IMR-90 (cell line): ENCODE data around the gene ZMAT5. TPM values are rescaled to one million over a fixed set of nuclear protein-coding genes. Genes with fewer than 3 reads are reported as not detected.

Source experiments
- ATAC-seq: fragments of 200-7000 bp; cut with Tn5 transposase; 2 replicates; pipeline ENCODE4 v1.9.1; 2020; ENCODE audit warnings: low read depth, mild to moderate bottlenecking, moderate library complexity
- BruUV-seq: library from RNA; stranded (reverse); fragments of 400-500 nt; replicated peaks from 2 replicates; lab custom pipeline; 2021; lab: Mats Ljungman, UMichigan
- CTCF ChIA-PET: fragments of 300-600 bp; formaldehyde crosslinking; extraction: SDS; loops from one replicate; lab custom pipeline; 2021; ENCODE audit warnings: antibody characterized with exemption; lab: Yijun Ruan, JAX
- POLR2A ChIA-PET: fragments of 300-600 bp; sonication (Branson Sonifier 250); formaldehyde crosslinking; loops from one replicate; lab custom pipeline; 2022; ENCODE audit warnings: antibody characterized with exemption; ENCODE audit not compliant: unreplicated experiment; lab: Charles Lee
- DNase-seq: peaks from one replicate; pipeline ENCODE4 v3.0.0; 2013
- H2AFZ ChIP-seq: replicated peaks from 2 replicates; pipeline ENCODE3; 2013; ENCODE audit warnings: low read length, mild to moderate bottlenecking; ENCODE audit not compliant: poor library complexity
- H2AK5ac ChIP-seq: 2 replicates; pipeline ENCODE4 v1.6.1; 2013; ENCODE audit warnings: low read depth, low read length, inconsistent platforms
- H2AK9ac ChIP-seq: replicated peaks from 2 replicates; pipeline ENCODE3; 2013; ENCODE audit warnings: mild to moderate bottlenecking, low read depth, low read length, moderate library complexity; ENCODE audit not compliant: poor library complexity
- H2BK120ac ChIP-seq: 2 replicates; pipeline ENCODE4 v1.6.1; 2013; ENCODE audit warnings: low read depth, low read length, inconsistent platforms
- H2BK15ac ChIP-seq: 3 replicates; pipeline ENCODE4 v1.6.1; 2013; ENCODE audit warnings: low read depth, low read length, inconsistent platforms
- H2BK20ac ChIP-seq: 2 replicates; pipeline ENCODE4 v1.6.1; 2013; ENCODE audit warnings: low read depth, mild to moderate bottlenecking, inconsistent platforms, low read length, moderate library complexity
- H2BK5ac ChIP-seq: 2 replicates; pipeline ENCODE4 v1.6.1; 2013; ENCODE audit warnings: mild to moderate bottlenecking, low read depth, low read length, inconsistent platforms; ENCODE audit not compliant: poor library complexity, severe bottlenecking
- H3K14ac ChIP-seq: replicated peaks from 2 replicates; pipeline ENCODE4 v1.6.1; 2013; ENCODE audit warnings: low read depth, low read length, inconsistent platforms
- H3K18ac ChIP-seq: 2 replicates; pipeline ENCODE4 v1.6.1; 2013; ENCODE audit warnings: low read depth, low read length, control low read depth
- H3K23ac ChIP-seq: 2 replicates; pipeline ENCODE4 v1.6.1; 2013; ENCODE audit warnings: low read depth, low read length, inconsistent platforms
- H3K27ac ChIP-seq: 2 replicates; pipeline ENCODE4 v1.5.1; 2013; ENCODE audit warnings: mild to moderate bottlenecking, control low read depth, low read length; ENCODE audit not compliant: insufficient read depth
- H3K27me3 ChIP-seq: 2 replicates; pipeline ENCODE4 v1.6.1; 2013; ENCODE audit warnings: low read length; ENCODE audit not compliant: control insufficient read depth, insufficient read depth
- H3K36me3 ChIP-seq: 2 replicates; pipeline ENCODE4 v1.6.1; 2013; ENCODE audit warnings: low read length, mixed read lengths; ENCODE audit not compliant: control insufficient read depth, insufficient read depth
- H3K4ac ChIP-seq: 2 replicates; pipeline ENCODE4 v1.6.1; 2013; ENCODE audit warnings: low read depth, low read length, inconsistent platforms
- H3K4me1 ChIP-seq: 2 replicates; pipeline ENCODE4 v1.6.1; 2013; ENCODE audit warnings: low read length, mixed read lengths; ENCODE audit not compliant: control insufficient read depth, insufficient read depth
- H3K4me2 ChIP-seq: 2 replicates; pipeline ENCODE4 v1.6.1; 2013; ENCODE audit warnings: low read depth, mild to moderate bottlenecking, control low read depth, low read length, moderate library complexity
- H3K4me3 ChIP-seq: 2 replicates; pipeline ENCODE4 v1.5.1; 2013; ENCODE audit warnings: low read depth, mild to moderate bottlenecking, control low read depth, low read length, moderate library complexity; ENCODE audit not compliant: insufficient read depth
- H3K56ac ChIP-seq: 2 replicates; pipeline ENCODE4 v1.6.1; 2013; ENCODE audit warnings: low read length, inconsistent platforms; ENCODE audit not compliant: insufficient read depth; ENCODE audit errors: extremely low read depth
- H3K79me1 ChIP-seq, 2 experiments: 2 replicates each; pipeline ENCODE4 v1.6.1; 2013; ENCODE audit warnings: low read length in 2 of 2, inconsistent platforms in 1 of 2, low read depth in 1 of 2
- H3K9ac ChIP-seq: 2 replicates; pipeline ENCODE4 v1.6.1; 2013; ENCODE audit warnings: low read depth, low read length, control low read depth
- H3K9me1 ChIP-seq: 2 replicates; pipeline ENCODE4 v1.6.1; 2013; ENCODE audit warnings: low read length, inconsistent platforms; ENCODE audit not compliant: insufficient read depth
- H3K9me3 ChIP-seq: 2 replicates; pipeline ENCODE4 v1.6.1; 2013; ENCODE audit warnings: low read length; ENCODE audit not compliant: control insufficient read depth, insufficient read depth
- H4K20me1 ChIP-seq: 2 replicates; pipeline ENCODE4 v1.6.1; 2013; ENCODE audit warnings: low read length, inconsistent platforms; ENCODE audit not compliant: insufficient read depth
- H4K5ac ChIP-seq: 2 replicates; pipeline ENCODE4 v1.6.1; 2013; ENCODE audit warnings: mild to moderate bottlenecking, low read depth, low read length, control low read depth
- H4K8ac ChIP-seq, 2 experiments: 2 replicates each; pipeline ENCODE4 v1.6.1; 2013; ENCODE audit warnings: low read depth in 2 of 2, low read length in 2 of 2, control low read depth in 1 of 2, inconsistent platforms in 1 of 2
- H4K91ac ChIP-seq: 2 replicates; pipeline ENCODE4 v1.6.1; 2013; ENCODE audit warnings: low read depth, low read length, inconsistent platforms; ENCODE audit not compliant: insufficient read depth
- CEBPB ChIP-seq: IDR thresholded peaks from 2 replicates; pipeline ENCODE4 v1.6.1; 2012; ENCODE audit warnings: low read depth, low read length, improper control_type of control experiment
- MAFK ChIP-seq: IDR thresholded peaks from 2 replicates; pipeline ENCODE4 v1.6.1; 2012; ENCODE audit warnings: low read depth, low read length, improper control_type of control experiment
- RAD21 ChIP-seq: IDR thresholded peaks from 2 replicates; pipeline ENCODE4 v1.6.1; 2012; ENCODE audit warnings: low read length, improper control_type of control experiment
- RCOR1 ChIP-seq: IDR thresholded peaks from 2 replicates; pipeline ENCODE4 v1.6.1; 2012; ENCODE audit warnings: mild to moderate bottlenecking, low read length, improper control_type of control experiment; ENCODE audit not compliant: insufficient replicate concordance
- RFX5 ChIP-seq: IDR thresholded peaks from 2 replicates; pipeline ENCODE4 v1.8.0; 2012; ENCODE audit warnings: low read depth, mild to moderate bottlenecking, low read length, moderate library complexity
- SMC3 ChIP-seq: fragments of 150-350 bp; IDR thresholded peaks from 2 replicates; pipeline ENCODE4 v1.6.1; 2016; ENCODE audit warnings: low read depth, mild to moderate bottlenecking, antibody characterized with exemption, low read length, moderate library complexity
- WGBS, 2 experiments: methylation state at CpG; one replicate each; pipeline versions ENCODE4 v1.1.5 to v1.1.7; 2013; ENCODE audit warnings: missing lambda C conversion rate in 2 of 2; ENCODE audit not compliant: insufficient read length in 1 of 2; ENCODE audit errors: extremely low coverage in 2 of 2; 5-methylcytosine and 5-hydroxymethylcytosine counted together
- dilution Hi-C: fragments of 300-500 bp; cut with HindIII; formaldehyde crosslinking; loops from one replicate; pipeline ENCODE4 v1.14.3; 2018; ENCODE audit warnings: low sequenced_read_pairs; ENCODE audit not compliant: unreplicated experiment
- in situ Hi-C: fragments of 300-500 bp; cut with MboI; formaldehyde crosslinking; loops from 3 replicates; pipeline ENCODE4 v1.14.3; 2019; ENCODE audit warnings: low sequenced_read_pairs, inconsistent platforms, mixed read lengths
- intact Hi-C: fragments of 100-400 bp; cut with micrococcal nuclease; formaldehyde crosslinking; loops from 2 replicates; pipeline ENCODE4 v1.10.0; 2022
- polyA plus RNA-seq, 3 experiments: library from polyadenylated mRNA; depleted of rRNA; stranded (reverse); fragments of >200 nt; gene quantifications; 2 replicates each; pipeline ENCODE4 v1.2.3, GENCODE V29; 2012; ENCODE audit warnings: low replicate concordance in 1 of 3
- total RNA-seq: library from RNA; depleted of rRNA; stranded (reverse); fragments of >200 nt; gene quantifications from 2 replicates; pipeline ENCODE4 v1.2.3, GENCODE V29; 2012
- TF ChIP-seq, protein P1 (sequence below): conservative IDR thresholded peaks from 2 replicates; pipeline ENCODE4 v1.5.1; 2012; ENCODE audit warnings: mild to moderate bottlenecking, low read depth, low read length, improper control_type of control experiment
- TF ChIP-seq, protein P2 (sequence below): fragments of 150-350 bp; IDR thresholded peaks from 2 replicates; pipeline ENCODE4 v1.6.1; 2017; ENCODE audit warnings: mild to moderate bottlenecking, antibody characterized with exemption, low read length, low read depth

Gene ZMAT5
- total and polyA plus RNA-seq, 2 of the 4 experiments (the other 2 are of a cell fraction), result 21.7 to 31.8 TPM

GRCh38 chr22:29727131-29727523 is 39.7 kb downstream of the ZMAT5 start:
- Histone ChIP-seq H2BK5ac (no peak overlapping the region), H2BK15ac (no peak overlapping the region), H3K9me3 (no peaks in the 10 kb centered on the region), H4K8ac (no peak overlapping the region), H3K23ac (no peak overlapping the region), H3K18ac (no peak overlapping the region), H2BK20ac (no peak overlapping the region), H2AK5ac (no peak overlapping the region), H3K9me1 (no peaks in the 10 kb centered on the region), H2BK120ac (no peak overlapping the region), H3K56ac (no peak overlapping the region), H3K4me3 (no peak overlapping the region), H3K9ac (no peak overlapping the region), H3K79me1 (no peaks in the 10 kb centered on the region), H3K4ac (no peak overlapping the region), H3K27me3 (peaks cover 34% of the 10 kb centered on the region), H3K27ac (no peak overlapping the region), H4K91ac (no peak overlapping the region), H4K5ac (no peak overlapping the region), H3K14ac (no peak overlapping the region), H4K20me1 (no peaks in the 10 kb centered on the region; the same call in 1 of the 2 replicates), H2AFZ (peak overlapping the region; percentile 19), H3K4me2 (no peak overlapping the region; the same call in 1 of the 2 replicates), H2AK9ac (no peak overlapping the region), H3K36me3 (peaks cover 2% of the 10 kb centered on the region; the same call in 1 of the 2 replicates), H3K4me1 (no peaks in the 10 kb centered on the region; the same call in 1 of the 2 replicates)
- POLR2A ChIA-PET, result no interaction called here
- intact Hi-C loops (no loop called here), dilution Hi-C loops (no loop called here), in situ Hi-C loops (no loop called here)
- 14% methylated on average over 3 of the region's 17 CpGs; no CpG with 5 or more reads in 1 of the 2 experiments for WGBS, 2 experiments
- CTCF ChIA-PET, result no interaction called here
- TF ChIP-seq RAD21 (peak; percentile 51), SMC3 (peak; percentile 35), CEBPB (peak; percentile 41), RCOR1 (no peak), RFX5 (no peak), MAFK (no peak)
- TF ChIP-seq, protein P1, sequence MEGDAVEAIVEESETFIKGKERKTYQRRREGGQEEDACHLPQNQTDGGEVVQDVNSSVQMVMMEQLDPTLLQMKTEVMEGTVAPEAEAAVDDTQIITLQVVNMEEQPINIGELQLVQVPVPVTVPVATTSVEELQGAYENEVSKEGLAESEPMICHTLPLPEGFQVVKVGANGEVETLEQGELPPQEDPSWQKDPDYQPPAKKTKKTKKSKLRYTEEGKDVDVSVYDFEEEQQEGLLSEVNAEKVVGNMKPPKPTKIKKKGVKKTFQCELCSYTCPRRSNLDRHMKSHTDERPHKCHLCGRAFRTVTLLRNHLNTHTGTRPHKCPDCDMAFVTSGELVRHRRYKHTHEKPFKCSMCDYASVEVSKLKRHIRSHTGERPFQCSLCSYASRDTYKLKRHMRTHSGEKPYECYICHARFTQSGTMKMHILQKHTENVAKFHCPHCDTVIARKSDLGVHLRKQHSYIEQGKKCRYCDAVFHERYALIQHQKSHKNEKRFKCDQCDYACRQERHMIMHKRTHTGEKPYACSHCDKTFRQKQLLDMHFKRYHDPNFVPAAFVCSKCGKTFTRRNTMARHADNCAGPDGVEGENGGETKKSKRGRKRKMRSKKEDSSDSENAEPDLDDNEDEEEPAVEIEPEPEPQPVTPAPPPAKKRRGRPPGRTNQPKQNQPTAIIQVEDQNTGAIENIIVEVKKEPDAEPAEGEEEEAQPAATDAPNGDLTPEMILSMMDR, result peak; percentile 41
- TF ChIP-seq, protein P2, sequence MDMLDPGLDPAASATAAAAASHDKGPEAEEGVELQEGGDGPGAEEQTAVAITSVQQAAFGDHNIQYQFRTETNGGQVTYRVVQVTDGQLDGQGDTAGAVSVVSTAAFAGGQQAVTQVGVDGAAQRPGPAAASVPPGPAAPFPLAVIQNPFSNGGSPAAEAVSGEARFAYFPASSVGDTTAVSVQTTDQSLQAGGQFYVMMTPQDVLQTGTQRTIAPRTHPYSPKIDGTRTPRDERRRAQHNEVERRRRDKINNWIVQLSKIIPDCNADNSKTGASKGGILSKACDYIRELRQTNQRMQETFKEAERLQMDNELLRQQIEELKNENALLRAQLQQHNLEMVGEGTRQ, result peak; percentile 24; the same call in 1 of the 2 replicates
- no TSS peak for BruUV-seq
- DNase-seq, result peak; percentile 32
- peak; percentile 70 for ATAC-seq
